GM12878 (cell line): ENCODE data around the gene ABCA10. TPM values are rescaled to one million over a fixed set of nuclear protein-coding genes. Genes with fewer than 3 reads are reported as not detected.

Source experiments
- ATAC-seq: fragments of 200-7000 bp; cut with Tn5 transposase; 3 replicates; pipeline ENCODE4 v1.9.1; 2020; ENCODE audit warnings: mild to moderate bottlenecking, moderate library complexity
- BruUV-seq: library from RNA; stranded (reverse); fragments of 400-500 nt; replicated peaks from 2 replicates; lab custom pipeline; 2021; lab: Mats Ljungman, UMichigan
- CTCF ChIA-PET: fragments of 300-600 bp; sonication (Branson Sonifier 250); formaldehyde crosslinking; extraction: SDS; loops from one replicate; lab custom pipeline; 2021; ENCODE audit warnings: inconsistent platforms; lab: Yijun Ruan, JAX
- POLR2A ChIA-PET: fragments of 350-600 bp; formaldehyde crosslinking; extraction: SDS; loops from one replicate; lab custom pipeline; 2021; ENCODE audit warnings: inconsistent platforms; lab: Charles Lee
- RAD21 ChIA-PET: fragments of 300-600 bp; sonication (Branson Sonifier 250); formaldehyde crosslinking; loops from one replicate; lab custom pipeline; 2023; ENCODE audit warnings: antibody characterized with exemption; ENCODE audit not compliant: unreplicated experiment; lab: Charles Lee
- SMC1A ChIA-PET: fragments of 300-600 bp; sonication (Branson Sonifier 250); formaldehyde crosslinking; loops from one replicate; lab custom pipeline; 2023; ENCODE audit not compliant: unreplicated experiment, uncharacterized antibody; lab: Charles Lee
- DNase-seq: peaks from one replicate; pipeline ENCODE4 v3.0.0-alpha.2; 2011; ENCODE audit warnings: low read depth, low spot score
- FAIRE-seq: peaks from 3 replicates; lab custom pipeline; 2011; peaks lifted over from hg19 to GRCh38; lab: Jason Lieb, UNC
- H2AFZ ChIP-seq: 2 replicates; pipeline ENCODE4 v1.6.0; 2011; ENCODE audit warnings: low read depth, low read length, control low read depth; ENCODE audit not compliant: control insufficient read depth
- H3K27ac ChIP-seq: 2 replicates; pipeline ENCODE4 v1.5.1; 2011; ENCODE audit warnings: control low read depth; ENCODE audit not compliant: control insufficient read depth, insufficient read depth
- H3K27me3 ChIP-seq, 2 experiments: replicated peaks in 1 of 2; 2 replicates each; pipeline versions ENCODE4 v1.6.0 to v1.6.1; 2011; ENCODE audit warnings: low read length in 1 of 2; ENCODE audit not compliant: control insufficient read depth in 2 of 2, insufficient read depth in 2 of 2
- H3K36me3 ChIP-seq, 2 experiments: 2 replicates each; pipeline ENCODE4 v1.5.1; 2011; ENCODE audit warnings: low read length in 1 of 2; ENCODE audit not compliant: control insufficient read depth in 2 of 2, insufficient read depth in 2 of 2
- H3K4me1 ChIP-seq: 2 replicates; pipeline ENCODE4 v1.6.1; 2011; ENCODE audit warnings: mild to moderate bottlenecking, low read length, moderate library complexity, mixed read lengths; ENCODE audit not compliant: control insufficient read depth, insufficient read depth
- H3K4me2 ChIP-seq: 2 replicates; pipeline ENCODE4 v1.6.0; 2011; ENCODE audit warnings: control low read depth; ENCODE audit not compliant: control insufficient read depth, insufficient read depth
- H3K4me3 ChIP-seq: fragments of 200-600 bp; sonication (generic); 2 replicates; pipeline ENCODE4 v1.5.1; 2016
- H3K79me2 ChIP-seq: 2 replicates; pipeline ENCODE4 v1.6.0; 2011; ENCODE audit warnings: low read length; ENCODE audit not compliant: control insufficient read depth, insufficient read depth
- H3K9ac ChIP-seq: 2 replicates; pipeline ENCODE4 v1.8.0; 2011; ENCODE audit warnings: low read length, control low read depth, mixed read lengths; ENCODE audit not compliant: control insufficient read depth, insufficient read depth
- H3K9me3 ChIP-seq: replicated peaks from 3 replicates; pipeline ENCODE4 v1.5.1; 2011; ENCODE audit warnings: mild to moderate bottlenecking, low read length; ENCODE audit not compliant: control insufficient read depth, insufficient read depth
- H4K20me1 ChIP-seq: 2 replicates; pipeline ENCODE4 v1.6.0; 2011; ENCODE audit not compliant: control insufficient read depth, insufficient read depth
- BMI1 ChIP-seq: fragments of 450-650 bp; IDR thresholded peaks from 2 replicates; pipeline ENCODE4 v1.6.1; 2016; ENCODE audit warnings: mild to moderate bottlenecking, moderate library complexity, borderline replicate concordance
- CHD1 ChIP-seq: IDR thresholded peaks from 2 replicates; pipeline ENCODE4 v1.6.1; 2012; ENCODE audit warnings: low read depth, low read length, improper control_type of control experiment
- CHD4 ChIP-seq: fragments of 200-600 bp; sonication (generic); IDR thresholded peaks from 2 replicates; pipeline ENCODE4 v1.6.1; 2016; ENCODE audit warnings: mild to moderate bottlenecking
- DPF2 ChIP-seq: fragments of 450-650 bp; IDR thresholded peaks from 2 replicates; pipeline ENCODE4 v1.6.1; 2017; ENCODE audit warnings: mild to moderate bottlenecking
- EZH2 ChIP-seq: IDR thresholded peaks from 2 replicates; pipeline ENCODE4 v1.6.1; 2012; ENCODE audit warnings: low read depth, mild to moderate bottlenecking, control low read depth, inconsistent platforms, low read length, borderline replicate concordance; ENCODE audit not compliant: control insufficient read depth
- IRF4 ChIP-seq: IDR thresholded peaks from 2 replicates; pipeline ENCODE4 v1.6.1; 2011; ENCODE audit warnings: low read depth, low read length
- MEF2B ChIP-seq: fragments of 450-650 bp; IDR thresholded peaks from 2 replicates; pipeline ENCODE4 v1.6.1; 2018; ENCODE audit warnings: mild to moderate bottlenecking, moderate library complexity; ENCODE audit not compliant: partially characterized antibody, poor library complexity, severe bottlenecking
- MTA3 ChIP-seq: IDR thresholded peaks from 2 replicates; pipeline ENCODE4 v1.6.1; 2012; ENCODE audit warnings: low read length, inconsistent platforms, borderline replicate concordance
- NR2C1 ChIP-seq: fragments of 450-650 bp; IDR thresholded peaks from 2 replicates; pipeline ENCODE4 v1.6.1; 2017; ENCODE audit warnings: antibody characterized with exemption, mild to moderate bottlenecking, moderate library complexity
- SIN3A ChIP-seq: IDR thresholded peaks from 2 replicates; pipeline ENCODE4 v1.6.1; 2012; ENCODE audit warnings: low read depth, low read length, improper control_type of control experiment
- SMAD1 ChIP-seq: fragments of 450-650 bp; IDR thresholded peaks from 2 replicates; pipeline ENCODE4 v1.6.1; 2018; ENCODE audit warnings: mild to moderate bottlenecking, low read depth; ENCODE audit not compliant: partially characterized antibody
- SMC3 ChIP-seq: IDR thresholded peaks from 2 replicates; pipeline ENCODE4 v1.6.1; 2011; ENCODE audit warnings: low read length, improper control_type of control experiment, borderline replicate concordance
- TBL1XR1 ChIP-seq: IDR thresholded peaks from 2 replicates; pipeline ENCODE4 v1.6.1; 2012; ENCODE audit warnings: low read depth, low read length, improper control_type of control experiment
- YBX1 ChIP-seq: fragments of 450-650 bp; IDR thresholded peaks from 2 replicates; pipeline ENCODE4 v1.6.1; 2016; ENCODE audit warnings: antibody characterized with exemption
- ZNF217 ChIP-seq: fragments of 450-650 bp; IDR thresholded peaks from 2 replicates; pipeline ENCODE4 v1.6.1; 2017; ENCODE audit warnings: antibody characterized with exemption, mild to moderate bottlenecking
- WGBS: methylation state at CpG from one replicate; pipeline ENCODE4 v1.1.6; 2016; ENCODE audit warnings: low lambda C conversion rate; ENCODE audit not compliant: insufficient replicate concordance, insufficient coverage; ENCODE audit errors: missing lambda C conversion rate; 5-methylcytosine and 5-hydroxymethylcytosine counted together
- in situ Hi-C: fragments of 300-500 bp; cut with MboI; formaldehyde crosslinking; loops from 9 replicates; pipeline ENCODE4 v1.14.3; 2018; ENCODE audit warnings: mixed read lengths
- intact Hi-C: fragments of 100-400 bp; cut with micrococcal nuclease; formaldehyde crosslinking; loops from one replicate; pipeline ENCODE4 v1.14.2; 2022; ENCODE audit not compliant: unreplicated experiment
- polyA plus RNA-seq, 11 experiments: library from polyadenylated mRNA; depleted of rRNA in 4 of 11; unstranded in 6 of 11; stranded (reverse) in 5 of 11; fragments of >200 nt; fragmentation: Nextera tagmentation in 4 of 11; fragmentation: Illumina TruSeq in 1 of 11; extraction: Ambion mirVana in 4 of 11; extraction: Trizol in 1 of 11; gene quantifications; 1 replicate in 1 of 11; 2 replicates in 10 of 11; pipeline versions ENCODE4 v1.2.1 to v1.2.3, GENCODE V29; 2011 to 2016; ENCODE audit warnings: inconsistent platforms in 2 of 11, missing spikeins in 2 of 11, low read depth in 1 of 11
- total RNA-seq, 4 experiments: library from RNA; depleted of rRNA in 3 of 4; stranded (reverse); fragments of >200 nt in 3 of 4; fragmentation: Illumina TruSeq in 1 of 4; extraction: Trizol in 1 of 4; gene quantifications; 2 replicates each; pipeline versions ENCODE4 v1.2.1 to v1.2.3, GENCODE V29; 2013 to 2021
- TF ChIP-seq, protein P1 (sequence below): fragments of 450-650 bp; IDR thresholded peaks from 2 replicates; pipeline ENCODE4 v1.6.1; 2017; ENCODE audit warnings: mild to moderate bottlenecking, low read depth, inconsistent platforms; ENCODE audit not compliant: poor library complexity, severe bottlenecking
- TF ChIP-seq, protein P2 (sequence below): fragments of 450-650 bp; formaldehyde crosslinking; IDR thresholded peaks from 2 replicates; pipeline ENCODE4 v1.4.0; 2022; ENCODE audit warnings: mild to moderate bottlenecking, moderate library complexity
- TF ChIP-seq, protein P3 (sequence below): fragments of 450-650 bp; IDR thresholded peaks from 2 replicates; pipeline ENCODE4 v1.6.1; 2016; ENCODE audit warnings: mild to moderate bottlenecking

ABCA10 gene
- total and polyA plus RNA-seq, 10 of the 15 experiments (the other 5 are each of a cell fraction or from before 2014, with no cell fraction given): 0.33 to 3.0 (median 0.83) TPM

DNA sequence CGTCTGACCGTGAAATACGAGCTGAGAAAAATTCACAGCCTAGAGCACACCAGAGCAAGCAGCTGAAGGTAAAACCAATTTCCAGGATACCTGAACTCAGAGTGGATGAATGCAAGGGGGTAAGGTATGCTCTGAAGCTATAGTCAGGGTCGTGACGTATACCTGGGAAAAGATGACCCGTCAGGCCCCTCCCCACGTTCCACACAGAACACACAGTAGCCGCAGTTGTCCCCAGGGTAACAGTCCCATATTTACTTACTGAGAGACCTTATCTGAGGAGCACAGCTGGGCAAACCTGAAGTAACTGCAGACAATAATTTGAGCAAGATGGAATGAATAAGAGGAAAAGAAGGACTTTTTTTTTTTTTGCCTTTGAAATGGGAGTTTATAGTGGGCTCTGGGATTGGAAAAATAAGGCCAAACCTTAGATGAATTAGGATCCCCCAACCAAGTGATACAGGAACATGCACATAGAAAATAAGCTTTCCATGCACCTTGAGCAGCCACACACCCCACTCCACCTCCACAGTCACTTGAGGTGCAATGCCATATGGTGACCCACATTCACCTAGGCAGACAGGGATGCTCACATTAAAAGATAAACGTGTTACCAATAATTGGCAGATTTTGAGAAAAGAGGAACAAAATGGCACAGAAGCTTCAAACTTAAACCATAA lies 124.9 kb downstream of the ABCA10 start (continued):
- TF ChIP-seq, protein P1, sequence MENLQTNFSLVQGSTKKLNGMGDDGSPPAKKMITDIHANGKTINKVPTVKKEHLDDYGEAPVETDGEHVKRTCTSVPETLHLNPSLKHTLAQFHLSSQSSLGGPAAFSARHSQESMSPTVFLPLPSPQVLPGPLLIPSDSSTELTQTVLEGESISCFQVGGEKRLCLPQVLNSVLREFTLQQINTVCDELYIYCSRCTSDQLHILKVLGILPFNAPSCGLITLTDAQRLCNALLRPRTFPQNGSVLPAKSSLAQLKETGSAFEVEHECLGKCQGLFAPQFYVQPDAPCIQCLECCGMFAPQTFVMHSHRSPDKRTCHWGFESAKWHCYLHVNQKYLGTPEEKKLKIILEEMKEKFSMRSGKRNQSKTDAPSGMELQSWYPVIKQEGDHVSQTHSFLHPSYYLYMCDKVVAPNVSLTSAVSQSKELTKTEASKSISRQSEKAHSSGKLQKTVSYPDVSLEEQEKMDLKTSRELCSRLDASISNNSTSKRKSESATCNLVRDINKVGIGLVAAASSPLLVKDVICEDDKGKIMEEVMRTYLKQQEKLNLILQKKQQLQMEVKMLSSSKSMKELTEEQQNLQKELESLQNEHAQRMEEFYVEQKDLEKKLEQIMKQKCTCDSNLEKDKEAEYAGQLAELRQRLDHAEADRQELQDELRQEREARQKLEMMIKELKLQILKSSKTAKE: no peak
- TF ChIP-seq EZH2 (no peak), CHD1 (no peak), ZNF217 (no peak), MEF2B (no peak), NR2C1 (no peak), SMAD1 (no peak), TBL1XR1 (no peak)

DNA sequence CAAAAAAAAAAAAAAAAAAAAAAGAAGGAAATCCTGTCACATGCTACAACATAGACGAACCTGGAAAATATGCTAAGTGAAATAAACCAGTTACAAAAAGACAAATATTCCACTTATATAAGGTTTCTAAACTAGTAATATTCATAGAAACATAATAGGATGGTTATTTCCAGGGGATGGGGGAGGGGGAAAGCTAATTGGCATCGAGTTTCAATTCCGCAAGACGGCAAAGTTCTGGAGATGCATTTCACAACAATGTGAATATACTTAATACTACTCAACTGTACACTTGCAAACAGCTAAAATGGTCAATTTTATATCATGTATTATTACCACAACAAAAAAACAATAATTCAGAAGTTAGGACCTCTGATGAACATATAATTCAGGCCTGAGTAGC lies 130.0 kb downstream of the ABCA10 start:
- Histone ChIP-seq H3K27ac (no peak overlapping the region), H2AFZ (no peak overlapping the region), H3K9ac (no peak overlapping the region), H4K20me1 (no peaks in the 10 kb centered on the region), H3K27me3 (no peaks in the 10 kb centered on the region), H3K9me3 (no peaks in the 10 kb centered on the region), H3K4me3 (no peak overlapping the region), H3K4me1 (no peaks in the 10 kb centered on the region), H3K79me2 (no peaks in the 10 kb centered on the region), H3K36me3 (0 out of 4 replicates have a peak, but pooled peaks cover 0 to 3% of the 10 kb centered on the region in 2 experiments), H3K4me2 (no peak overlapping the region)
- CTCF ChIA-PET: interaction anchor here (1.0 to 1.7 kb wide), 3 partner anchors 9 to 31 kb away, joined by 3 to 4 read pairs (median 3); no protein-coding TSS in a partner anchor
- in situ Hi-C loops (no loop called here), intact Hi-C loops (no loop called here)
- RAD21 ChIA-PET: no interaction called here
- SMC1A ChIA-PET: interaction anchor here (1.3 to 6.1 kb wide), 3 partner anchors 12 to 54 kb away, joined by 3 to 37 read pairs (median 7); no protein-coding TSS in a partner anchor
- POLR2A ChIA-PET: interaction anchor here (0.7 to 0.9 kb wide), 2 partner anchors 12 to 17 kb away, joined by 3 read pairs; no protein-coding TSS in a partner anchor
- 88% methylated on average over 4 of the region's 4 CpGs for WGBS
- no peak for FAIRE-seq
- no peak for ATAC-seq
- no TSS peak for BruUV-seq
- no peak for DNase-seq
- no peak for TF ChIP-seq CHD4
- TF ChIP-seq, protein P2, sequence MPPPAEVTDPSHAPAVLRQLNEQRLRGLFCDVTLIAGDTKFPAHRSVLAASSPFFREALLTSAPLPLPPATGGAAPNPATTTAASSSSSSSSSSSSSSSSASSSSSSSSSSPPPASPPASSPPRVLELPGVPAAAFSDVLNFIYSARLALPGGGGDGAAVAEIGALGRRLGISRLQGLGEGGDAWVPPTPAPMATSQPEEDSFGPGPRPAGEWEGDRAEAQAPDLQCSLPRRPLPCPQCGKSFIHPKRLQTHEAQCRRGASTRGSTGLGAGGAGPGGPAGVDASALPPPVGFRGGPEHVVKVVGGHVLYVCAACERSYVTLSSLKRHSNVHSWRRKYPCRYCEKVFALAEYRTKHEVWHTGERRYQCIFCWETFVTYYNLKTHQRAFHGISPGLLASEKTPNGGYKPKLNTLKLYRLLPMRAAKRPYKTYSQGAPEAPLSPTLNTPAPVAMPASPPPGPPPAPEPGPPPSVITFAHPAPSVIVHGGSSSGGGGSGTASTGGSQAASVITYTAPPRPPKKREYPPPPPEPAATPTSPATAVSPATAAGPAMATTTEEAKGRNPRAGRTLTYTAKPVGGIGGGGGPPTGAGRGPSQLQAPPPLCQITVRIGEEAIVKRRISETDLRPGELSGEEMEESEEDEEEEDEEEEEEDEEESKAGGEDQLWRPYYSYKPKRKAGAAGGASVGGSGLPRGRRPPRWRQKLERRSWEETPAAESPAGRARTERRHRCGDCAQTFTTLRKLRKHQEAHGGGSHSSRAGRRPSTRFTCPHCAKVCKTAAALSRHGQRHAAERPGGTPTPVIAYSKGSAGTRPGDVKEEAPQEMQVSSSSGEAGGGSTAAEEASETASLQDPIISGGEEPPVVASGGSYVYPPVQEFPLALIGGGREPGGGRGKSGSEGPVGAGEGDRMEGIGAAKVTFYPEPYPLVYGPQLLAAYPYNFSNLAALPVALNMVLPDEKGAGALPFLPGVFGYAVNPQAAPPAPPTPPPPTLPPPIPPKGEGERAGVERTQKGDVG (CRISPR knock-in tag): no peak
- TF ChIP-seq DPF2: no peak
- no peak for TF ChIP-seq SIN3A
- TF ChIP-seq, protein P3, sequence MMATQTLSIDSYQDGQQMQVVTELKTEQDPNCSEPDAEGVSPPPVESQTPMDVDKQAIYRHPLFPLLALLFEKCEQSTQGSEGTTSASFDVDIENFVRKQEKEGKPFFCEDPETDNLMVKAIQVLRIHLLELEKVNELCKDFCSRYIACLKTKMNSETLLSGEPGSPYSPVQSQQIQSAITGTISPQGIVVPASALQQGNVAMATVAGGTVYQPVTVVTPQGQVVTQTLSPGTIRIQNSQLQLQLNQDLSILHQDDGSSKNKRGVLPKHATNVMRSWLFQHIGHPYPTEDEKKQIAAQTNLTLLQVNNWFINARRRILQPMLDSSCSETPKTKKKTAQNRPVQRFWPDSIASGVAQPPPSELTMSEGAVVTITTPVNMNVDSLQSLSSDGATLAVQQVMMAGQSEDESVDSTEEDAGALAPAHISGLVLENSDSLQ: no peak
- TF ChIP-seq IRF4: no peak
- TF ChIP-seq SMC3: no peak
- no peak for TF ChIP-seq YBX1
- no peak for TF ChIP-seq MTA3
- no peak for TF ChIP-seq BMI1
